Breast epithelium (tissue), 3 donors: ENCODE data around the gene CCM2L.

Experiments used
- POLR2A ChIP-seq: fragments of 450-650 bp; IDR thresholded peaks from one replicate; pipeline ENCODE4 v1.6.1; 2016; ENCODE audit warnings: antibody characterized with exemption, mild to moderate bottlenecking, moderate library complexity
- POLR2AphosphoS5 ChIP-seq, 3 donors: sonication (generic); formaldehyde crosslinking; IDR thresholded peaks; one replicate each; pipeline ENCODE4 v1.6.1; 2017; ENCODE audit warnings: antibody characterized with exemption in 3 of 3
- TF ChIP-seq, protein P1 (sequence below), 3 donors: fragments of 450-650 bp; IDR thresholded peaks; one replicate each; pipeline ENCODE4 v1.5.1; 2016 to 2017; ENCODE audit warnings: antibody characterized with exemption in 3 of 3, mild to moderate bottlenecking in 3 of 3, moderate library complexity in 3 of 3

DNA sequence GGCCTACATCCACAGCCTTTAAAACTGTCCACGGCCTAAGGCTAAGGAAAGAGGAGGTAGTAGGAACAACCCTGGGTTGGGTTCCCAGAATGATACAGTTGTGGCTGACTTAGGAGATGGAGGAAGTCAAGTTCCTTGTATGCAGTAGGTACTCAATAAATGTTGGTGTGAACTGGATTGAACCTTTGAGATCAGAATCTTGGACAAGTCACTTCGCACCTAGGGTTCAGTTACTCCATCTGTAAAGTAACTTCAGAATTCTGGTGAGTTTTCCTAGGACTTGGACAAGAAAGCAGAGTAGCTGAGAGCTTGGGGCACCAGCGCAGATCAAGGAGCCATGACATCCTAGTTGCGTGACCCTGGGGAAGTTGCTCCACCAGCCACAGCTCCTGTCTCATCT is 33.2 kb upstream of the CCM2L start:
- TF ChIP-seq, protein P1, sequence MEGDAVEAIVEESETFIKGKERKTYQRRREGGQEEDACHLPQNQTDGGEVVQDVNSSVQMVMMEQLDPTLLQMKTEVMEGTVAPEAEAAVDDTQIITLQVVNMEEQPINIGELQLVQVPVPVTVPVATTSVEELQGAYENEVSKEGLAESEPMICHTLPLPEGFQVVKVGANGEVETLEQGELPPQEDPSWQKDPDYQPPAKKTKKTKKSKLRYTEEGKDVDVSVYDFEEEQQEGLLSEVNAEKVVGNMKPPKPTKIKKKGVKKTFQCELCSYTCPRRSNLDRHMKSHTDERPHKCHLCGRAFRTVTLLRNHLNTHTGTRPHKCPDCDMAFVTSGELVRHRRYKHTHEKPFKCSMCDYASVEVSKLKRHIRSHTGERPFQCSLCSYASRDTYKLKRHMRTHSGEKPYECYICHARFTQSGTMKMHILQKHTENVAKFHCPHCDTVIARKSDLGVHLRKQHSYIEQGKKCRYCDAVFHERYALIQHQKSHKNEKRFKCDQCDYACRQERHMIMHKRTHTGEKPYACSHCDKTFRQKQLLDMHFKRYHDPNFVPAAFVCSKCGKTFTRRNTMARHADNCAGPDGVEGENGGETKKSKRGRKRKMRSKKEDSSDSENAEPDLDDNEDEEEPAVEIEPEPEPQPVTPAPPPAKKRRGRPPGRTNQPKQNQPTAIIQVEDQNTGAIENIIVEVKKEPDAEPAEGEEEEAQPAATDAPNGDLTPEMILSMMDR (IDR thresholded peaks at IDR 0.05), result no peak
- TF ChIP-seq POLR2A, result no peak
- TF ChIP-seq POLR2AphosphoS5 (IDR thresholded peaks at IDR 0.05), result no peak
